ENCODE results near the gene LPIN3.

DNA sequence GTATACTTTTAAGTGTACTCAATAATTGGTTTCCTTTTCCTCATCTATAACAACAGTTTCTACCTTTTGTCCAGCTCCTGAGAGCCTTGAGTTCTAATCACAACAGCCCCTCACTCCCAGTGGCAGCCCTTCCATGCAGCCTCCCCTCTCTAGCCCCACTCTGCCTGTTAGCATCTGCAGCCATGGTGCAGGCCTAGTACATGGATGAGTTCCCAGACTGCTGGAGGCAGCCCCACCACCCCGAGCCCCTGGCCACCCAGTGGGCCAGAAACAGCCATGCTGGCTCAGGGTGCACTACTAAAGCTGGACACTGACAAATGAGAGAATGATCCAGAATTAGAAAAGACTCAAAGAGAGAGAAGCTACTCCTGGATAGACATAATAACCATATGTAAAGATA is 9.7 kb upstream of the LPIN3 start:
- TF ChIP-seq POLR2AphosphoS5 (IDR thresholded peaks at IDR 0.05; ENCODE audit: low read depth, low read length) = no peak
- no peak for TF ChIP-seq POLR2A (IDR thresholded peaks at IDR 0.05; ENCODE audit: low read depth, low read length)
- no peak for TF ChIP-seq PAX5 (IDR thresholded peaks at IDR 0.05; ENCODE audit: insufficient read depth, low read length, severe bottlenecking)
- no peak for TF ChIP-seq POU2F2 (IDR thresholded peaks at IDR 0.05; ENCODE audit: low read depth, low read length)
- no peak for TF ChIP-seq TAF1 (IDR thresholded peaks at IDR 0.05; ENCODE audit: low read depth, low read length)
- TF ChIP-seq SPI1 (IDR thresholded peaks at IDR 0.05; ENCODE audit: low read depth, low read length) = no peak
